T-cell (primary cell): ENCODE measurements around the gene GIN1. TPM values are rescaled to one million over a fixed set of nuclear protein-coding genes. Genes with fewer than 3 reads are reported as not detected.
A peak's percentile ranks its signal among the peaks of the same experiment; 100 is the strongest.
"Not testable (repeated sequence)": the region's sequence is repeated elsewhere in the genome, so short reads cannot be mapped to it uniquely, and the experiment has no call there.

ENCODE experiments used
- ATAC-seq, 4 experiments: fragments of 200-7000 bp in 3 of 4; fragments of 150-1000 bp in 1 of 4; cut with Tn5 transposase; replicated peaks in 1 of 4; 1 replicate in 3 of 4; 2 replicates in 1 of 4; pipeline ENCODE4 v1.10.0; 2021; ENCODE audit warnings: moderate library complexity in 3 of 4, mild to moderate bottlenecking in 2 of 4, moderate number of reproducible peaks in 1 of 4
- CTCF ChIA-PET, 2 donors: fragments of 300-600 bp; sonication (Branson Sonifier 250); formaldehyde crosslinking; loops; one replicate each; lab custom pipeline; 2022; ENCODE audit warnings: antibody characterized with exemption in 2 of 2; lab: Charles Lee
- POLR2A ChIA-PET, 2 donors: fragments of 300-600 bp; sonication (Branson Sonifier 250); formaldehyde crosslinking; loops; one replicate each; lab custom pipeline; 2022; ENCODE audit warnings: antibody characterized with exemption in 2 of 2; lab: Charles Lee
- DNase-seq, 35 experiments: peaks; one replicate each; pipeline versions ENCODE4 v3.0.0 to v3.0.0-alpha.2; 2013 to 2023
- H3K27ac ChIP-seq: one replicate; pipeline ENCODE4 v1.5.1; 2013; ENCODE audit warnings: low read length
- H3K27me3 ChIP-seq, 2 experiments: replicated peaks in 1 of 2; 1 replicate in 1 of 2; 2 replicates in 1 of 2; pipeline versions ENCODE4 v1.6.1 to v1.7.0; 2013; ENCODE audit warnings: low read length in 1 of 2, mixed read lengths in 1 of 2; ENCODE audit not compliant: control insufficient read depth in 2 of 2, insufficient read depth in 2 of 2; ENCODE audit errors: extremely low read depth in 1 of 2
- H3K36me3 ChIP-seq, 2 donors: 1 replicate in 1 of 2; 2 replicates in 1 of 2; pipeline versions ENCODE4 v1.6.1 to v1.7.0; 2013; ENCODE audit warnings: low read length in 1 of 2; ENCODE audit not compliant: control insufficient read depth in 2 of 2, insufficient read depth in 1 of 2; ENCODE audit errors: extremely low read depth in 1 of 2
- H3K4me1 ChIP-seq, 2 experiments: 1 replicate in 1 of 2; 2 replicates in 1 of 2; pipeline versions ENCODE4 v1.6.1 to v1.7.0; 2013; ENCODE audit warnings: low read length in 2 of 2, mixed read lengths in 1 of 2; ENCODE audit not compliant: insufficient read depth in 2 of 2, control insufficient read depth in 1 of 2; ENCODE audit errors: extremely low read depth in 1 of 2
- H3K4me3 ChIP-seq, 2 donors: 1 replicate in 1 of 2; 2 replicates in 1 of 2; pipeline versions ENCODE4 v1.5.1 to v1.7.0; 2013; ENCODE audit warnings: mild to moderate bottlenecking in 2 of 2, low read length in 1 of 2, moderate library complexity in 1 of 2; ENCODE audit not compliant: control insufficient read depth in 1 of 2; ENCODE audit errors: extremely low read depth in 1 of 2
- H3K9me3 ChIP-seq: 2 replicates; pipeline ENCODE4 v1.7.0; 2013
- H3K27ac Mint-ChIP-seq, 2 donors: one replicate each; pipeline ENCODE4 v1.8.0; 2020 to 2021; ENCODE audit warnings: mild to moderate bottlenecking in 2 of 2, mixed read lengths in 2 of 2
- H3K27me3 Mint-ChIP-seq, 2 donors: one replicate each; pipeline ENCODE4 v1.8.0; 2021 to 2022; ENCODE audit warnings: mixed read lengths in 2 of 2
- H3K36me3 Mint-ChIP-seq: one replicate; pipeline ENCODE4 v1.8.0; 2021; ENCODE audit warnings: mixed read lengths
- H3K4me1 Mint-ChIP-seq, 3 donors: one replicate each; pipeline ENCODE4 v1.8.0; 2020 to 2022; ENCODE audit warnings: mixed read lengths in 3 of 3, mild to moderate bottlenecking in 1 of 3
- H3K4me3 Mint-ChIP-seq, 3 donors: one replicate each; pipeline ENCODE4 v1.8.0; 2020 to 2022; ENCODE audit warnings: mild to moderate bottlenecking in 3 of 3, mixed read lengths in 3 of 3, moderate library complexity in 3 of 3
- H3K9me3 Mint-ChIP-seq, 3 donors: one replicate each; pipeline ENCODE4 v1.8.0; 2020 to 2022; ENCODE audit warnings: mixed read lengths in 3 of 3
- WGBS: methylation state at CpG from one replicate; pipeline ENCODE4 v1.1.5; 2013; ENCODE audit warnings: missing lambda C conversion rate; ENCODE audit not compliant: insufficient coverage; 5-methylcytosine and 5-hydroxymethylcytosine counted together
- total RNA-seq, 35 experiments: library from RNA in 6 of 35; stranded (reverse) in 6 of 35; fragments of 120-200 nt in 1 of 35; gene quantifications; one replicate each; pipeline versions ENCODE4 v1.2.1 to v1.2.4 and lab custom pipeline; 2013 to 2026

Gene GIN1
- total RNA-seq, 5 donors from 2014 or later (not counting 1 experiment from before 2014, with no cell fraction given) = 2.6 to 18.8 (median 11.8) TPM

DNA sequence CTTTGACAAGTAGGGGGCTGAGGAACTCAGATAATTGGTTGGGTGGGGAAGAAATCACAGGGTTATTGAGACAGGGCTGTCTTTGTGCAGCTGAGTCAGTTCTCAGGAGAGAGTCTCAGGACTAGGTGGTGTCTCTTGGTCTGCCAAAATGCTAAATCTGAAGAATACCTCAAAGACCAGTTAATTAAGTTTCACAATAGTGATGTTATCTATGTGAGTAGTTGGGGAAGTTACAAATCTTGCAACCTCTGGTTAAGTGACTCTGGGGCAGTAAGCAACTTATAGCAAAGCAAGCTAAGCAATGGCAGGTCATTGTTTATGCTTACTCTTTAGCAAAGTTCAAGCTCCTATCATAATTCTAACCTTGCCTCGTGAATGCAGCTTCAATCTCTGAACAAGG lies 53.6 kb downstream of the GIN1 start:
- H3K4me3 Mint-ChIP-seq = no peak overlapping the region
- no peaks in the 10 kb centered on the region for H3K4me1 Mint-ChIP-seq
- ChIA-PET CTCF (no interaction called here), POLR2A (no interaction called here)
- ATAC-seq = no peak
- H3K9me3 ChIP-seq = no peaks in the 10 kb centered on the region
- no peak overlapping the region for H3K4me3 ChIP-seq
- H3K27ac ChIP-seq = no peak overlapping the region
- no peaks in the 10 kb centered on the region for H3K9me3 Mint-ChIP-seq
- no CpG with 5 or more reads among the region's 1 CpG for WGBS
- no peaks in the 10 kb centered on the region for H3K36me3 Mint-ChIP-seq
- DNase-seq = no peak
- H3K4me1 ChIP-seq = no peaks in the 10 kb centered on the region
- H3K27ac Mint-ChIP-seq = no peak overlapping the region
- H3K27me3 ChIP-seq = no peaks in the 10 kb centered on the region
- H3K36me3 ChIP-seq = no peaks in the 10 kb centered on the region
- H3K27me3 Mint-ChIP-seq = no peaks in the 10 kb centered on the region

DNA sequence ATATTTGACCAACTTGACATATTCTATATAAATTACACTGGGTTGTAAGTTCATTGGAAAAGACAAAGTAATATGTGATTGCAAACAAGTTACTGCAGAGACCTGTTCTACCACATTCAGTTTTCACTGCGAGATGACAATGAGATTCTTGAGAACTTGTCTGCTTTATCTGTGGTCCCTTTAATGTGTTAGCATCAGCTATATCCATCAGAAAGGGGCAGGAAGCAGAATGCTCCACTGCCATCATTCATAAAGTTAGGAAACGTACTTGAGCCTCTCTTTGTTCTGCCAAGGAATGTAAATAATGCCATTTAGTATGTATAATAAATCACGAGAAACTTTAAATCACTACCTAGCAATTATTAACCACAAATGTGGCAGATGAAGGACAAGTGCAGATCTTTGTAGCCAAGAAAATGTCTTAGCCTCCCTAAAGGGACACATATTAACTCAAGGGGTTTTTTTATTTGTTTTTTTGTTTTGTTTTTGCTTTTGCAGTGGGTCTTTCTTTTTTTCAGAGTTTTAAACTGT lies 59.4 kb downstream of the GIN1 start:
- POLR2A ChIA-PET = no interaction called here
- WGBS = no CpG with 5 or more reads among the region's 3 CpGs
- no peak for DNase-seq
- Histone ChIP-seq H3K4me3 (no peak overlapping the region), H3K9me3 (no peaks in the 10 kb centered on the region), H3K4me1 (no peaks in the 10 kb centered on the region), H3K36me3 (no peaks in the 10 kb centered on the region), H3K27me3 (no peaks in the 10 kb centered on the region), H3K27ac (no peak overlapping the region)
- Mint-ChIP-seq H3K4me1 (peaks cover 0 to 2% (median 0%) of the 10 kb centered on the region in 3 donors), H3K27ac (no peak overlapping the region), H3K4me3 (no peak overlapping the region), H3K36me3 (no peaks in the 10 kb centered on the region), H3K27me3 (no peaks in the 10 kb centered on the region), H3K9me3 (peaks cover 0 to 3% (median 3%) of the 10 kb centered on the region in 3 donors)
- CTCF ChIA-PET = no interaction called here
- no peak for ATAC-seq

GRCh38 chr5:103059525-103059924 lies 60.4 kb downstream of the GIN1 start:
- Histone ChIP-seq H3K4me1 (no peaks in the 10 kb centered on the region), H3K27me3 (no peaks in the 10 kb centered on the region), H3K4me3 (no peak overlapping the region), H3K27ac (no peak overlapping the region), H3K9me3 (no peaks in the 10 kb centered on the region), H3K36me3 (no peaks in the 10 kb centered on the region)
- no peaks in the 10 kb centered on the region for H3K27me3 Mint-ChIP-seq
- ATAC-seq = no peak
- no peaks in the 10 kb centered on the region for H3K36me3 Mint-ChIP-seq
- H3K27ac Mint-ChIP-seq = no peak overlapping the region
- ChIA-PET POLR2A (no interaction called here), CTCF (interaction anchor here in 1 of 2 donors (1.3 kb wide), 1 partner anchor 80 kb away, joined by 3 read pairs; no protein-coding TSS in a partner anchor)
- peaks cover 0 to 2% (median 0%) of the 10 kb centered on the region in 3 donors for H3K4me1 Mint-ChIP-seq
- no peak for DNase-seq
- no peak overlapping the region for H3K4me3 Mint-ChIP-seq
- 75% methylated on average over 2 of the region's 3 CpGs for WGBS
- peaks cover 0 to 4% (median 4%) of the 10 kb centered on the region in 3 donors for H3K9me3 Mint-ChIP-seq

- H3K4me3 ChIP-seq = no peak overlapping the region
- no peak overlapping the region for H3K27ac ChIP-seq
- peaks cover 0 to 2% (median 0%) of the 10 kb centered on the region in 3 donors for H3K4me1 Mint-ChIP-seq
- no peak overlapping the region for H3K27ac Mint-ChIP-seq
- H3K36me3 Mint-ChIP-seq = no peaks in the 10 kb centered on the region
- no peak overlapping the region for H3K4me3 Mint-ChIP-seq
- CTCF ChIA-PET = no interaction called here
- no peaks in the 10 kb centered on the region for H3K27me3 ChIP-seq
- DNase-seq = no peak
- POLR2A ChIA-PET = no interaction called here
- H3K9me3 Mint-ChIP-seq = peaks cover 0 to 4% (median 4%) of the 10 kb centered on the region in 3 donors
- 74% methylated on average over 6 of the region's 7 CpGs for WGBS
- H3K27me3 Mint-ChIP-seq = no peaks in the 10 kb centered on the region
- no peaks in the 10 kb centered on the region for H3K9me3 ChIP-seq
- H3K4me1 ChIP-seq = no peaks in the 10 kb centered on the region
- ATAC-seq = no peak
- no peaks in the 10 kb centered on the region for H3K36me3 ChIP-seq
Observed at GRCh38 chr5:103057208-103058130, 62.5 kb downstream of the GIN1 start.

DNA sequence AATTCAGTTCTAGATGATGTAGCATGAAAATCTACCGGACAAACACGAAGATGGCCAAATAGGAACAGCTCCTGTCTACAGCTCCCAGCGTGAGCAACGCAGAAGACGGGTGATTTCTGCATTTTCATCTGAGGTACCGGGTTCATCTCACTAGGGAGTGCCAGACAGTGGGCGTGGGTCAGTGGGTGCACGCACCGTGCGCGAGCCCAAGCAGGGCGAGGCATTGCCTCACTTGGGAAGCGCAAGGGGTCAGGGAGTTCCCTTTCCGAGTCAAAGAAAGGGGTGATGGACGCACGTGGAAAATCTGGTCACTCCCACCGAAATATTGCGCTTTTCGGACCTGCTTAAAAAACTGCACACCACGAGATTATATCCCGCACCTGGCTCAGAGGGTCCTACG lies 73.2 kb downstream of the GIN1 start:
- H3K4me1 ChIP-seq, H3K27ac ChIP-seq, H3K4me3 ChIP-seq, H3K4me1 Mint-ChIP-seq, DNase-seq, H3K4me3 Mint-ChIP-seq, POLR2A ChIA-PET, H3K27ac Mint-ChIP-seq, H3K36me3 Mint-ChIP-seq, H3K27me3 ChIP-seq, H3K9me3 ChIP-seq, ATAC-seq, H3K9me3 Mint-ChIP-seq, H3K36me3 ChIP-seq: not testable (repeated sequence)
- 96% methylated on average over 20 of the region's 22 CpGs for WGBS
- CTCF ChIA-PET = interaction anchor here in 1 of 2 donors (0.6 kb wide), 1 partner anchor 1253 kb away, joined by 3 read pairs; no protein-coding TSS in a partner anchor
- H3K27me3 Mint-ChIP-seq = peaks cover 16 to 20% of the 10 kb centered on the region in 2 donors

- H3K4me3 ChIP-seq = no peak overlapping the region
- H3K27me3 Mint-ChIP-seq = peaks cover 11 to 12% of the 10 kb centered on the region in 2 donors
- WGBS = no CpG with 5 or more reads among the region's 4 CpGs
- no peaks in the 10 kb centered on the region for H3K4me1 Mint-ChIP-seq
- H3K4me3 Mint-ChIP-seq = no peak overlapping the region
- no peaks in the 10 kb centered on the region for H3K9me3 Mint-ChIP-seq
- no peaks in the 10 kb centered on the region for H3K36me3 Mint-ChIP-seq
- ChIA-PET POLR2A (no interaction called here), CTCF (interaction anchor here in 1 of 2 donors (0.9 to 1.5 kb wide), 2 partner anchors 10 to 73 kb away, joined by 3 read pairs; no protein-coding TSS in a partner anchor)
- DNase-seq (peak in 1 of 35 experiments; percentile 56), ATAC-seq (no peak)
- no peaks in the 10 kb centered on the region for H3K27me3 ChIP-seq
- H3K9me3 ChIP-seq = no peaks in the 10 kb centered on the region
- H3K4me1 ChIP-seq = no peaks in the 10 kb centered on the region
- H3K36me3 ChIP-seq = no peaks in the 10 kb centered on the region
- no peak overlapping the region for H3K27ac ChIP-seq
- no peak overlapping the region for H3K27ac Mint-ChIP-seq
Observed at GRCh38 chr5:103041071-103041676, 78.8 kb downstream of the GIN1 start.
